CD4-positive, alpha-beta T cell (primary cell): ENCODE data around the gene NINJ1. TPM values are rescaled to one million over a fixed set of nuclear protein-coding genes. Genes with fewer than 3 reads are reported as not detected.

Experiments
- ATAC-seq: fragments of 200-7000 bp; cut with Tn5 transposase; one replicate; pipeline ENCODE4 v1.10.0; 2022; ENCODE audit warnings: mild to moderate bottlenecking; ENCODE audit not compliant: poor library complexity
- CTCF ChIA-PET: fragments of 350-600 bp; sonication (Branson Sonifier 250); formaldehyde crosslinking; loops from one replicate; lab custom pipeline; 2021; ENCODE audit warnings: antibody characterized with exemption, inconsistent platforms; lab: Charles Lee
- POLR2A ChIA-PET: fragments of 350-600 bp; sonication (Branson Sonifier 250); formaldehyde crosslinking; loops from one replicate; lab custom pipeline; 2021; ENCODE audit warnings: antibody characterized with exemption, inconsistent platforms; lab: Charles Lee
- DNase-seq, 14 experiments: peaks; one replicate each; pipeline ENCODE4 v3.0.0-alpha.2; 2013 to 2020; ENCODE audit warnings: mixed read lengths in 2 of 14
- H3K27ac ChIP-seq, 2 donors: one replicate each; pipeline versions ENCODE4 v1.5.1 to v1.7.0; 2013; ENCODE audit warnings: low read length in 2 of 2, low read depth in 1 of 2, mild to moderate bottlenecking in 1 of 2
- H3K27me3 ChIP-seq, 2 experiments: 1 replicate in 1 of 2; 2 replicates in 1 of 2; pipeline versions ENCODE4 v1.6.1 to v1.7.0; 2013; ENCODE audit warnings: low read length in 2 of 2, control low read depth in 1 of 2, mild to moderate bottlenecking in 1 of 2, moderate library complexity in 1 of 2; ENCODE audit not compliant: insufficient read depth in 2 of 2, control insufficient read depth in 1 of 2
- H3K36me3 ChIP-seq: one replicate; pipeline ENCODE4 v1.6.1; 2013; ENCODE audit warnings: low read length, control low read depth; ENCODE audit not compliant: insufficient read depth
- H3K4me1 ChIP-seq: one replicate; pipeline ENCODE4 v1.6.1; 2013; ENCODE audit warnings: low read length, control low read depth; ENCODE audit not compliant: insufficient read depth
- H3K4me3 ChIP-seq: one replicate; pipeline ENCODE4 v1.5.1; 2013; ENCODE audit warnings: mild to moderate bottlenecking, low read length, moderate library complexity
- H3K9me3 ChIP-seq, 2 experiments: 1 replicate in 1 of 2; 2 replicates in 1 of 2; pipeline versions ENCODE4 v1.6.1 to v1.7.0; 2013; ENCODE audit warnings: low read length in 2 of 2, mild to moderate bottlenecking in 2 of 2, control low read depth in 1 of 2, moderate library complexity in 1 of 2; ENCODE audit not compliant: control insufficient read depth in 1 of 2, insufficient read depth in 1 of 2
- H3K27ac Mint-ChIP-seq: one replicate; pipeline ENCODE4 v1.8.0; 2020; ENCODE audit warnings: mixed read lengths
- H3K27me3 Mint-ChIP-seq: one replicate; pipeline ENCODE4 v1.8.0; 2021; ENCODE audit warnings: mixed read lengths
- H3K36me3 Mint-ChIP-seq: one replicate; pipeline ENCODE4 v1.8.0; 2021; ENCODE audit warnings: low read depth, mixed read lengths
- H3K4me1 Mint-ChIP-seq: one replicate; pipeline ENCODE4 v1.8.0; 2021; ENCODE audit warnings: low read depth, mixed read lengths
- H3K4me3 Mint-ChIP-seq: one replicate; pipeline ENCODE4 v1.8.0; 2020; ENCODE audit warnings: mild to moderate bottlenecking, mixed read lengths
- H3K9me3 Mint-ChIP-seq: one replicate; pipeline ENCODE4 v1.8.0; 2020; ENCODE audit warnings: mixed read lengths
- CTCF ChIP-seq: fragments of 200-600 bp; IDR thresholded peaks from one replicate; pipeline ENCODE4 v1.8.0; 2022; ENCODE audit warnings: antibody characterized with exemption, mild to moderate bottlenecking
- intact Hi-C, 2 experiments: fragments of 100-400 bp; cut with DNase I in 1 of 2; cut with micrococcal nuclease in 1 of 2; formaldehyde crosslinking; loops; one replicate each; pipeline versions ENCODE4 v1.15.1 to v1.9.0; 2023 to 2025; cut with DNase I, micrococcal nuclease
- total RNA-seq, 174 experiments: library from RNA in 2 of 174; stranded (reverse) in 2 of 174; gene quantifications; one replicate each; pipeline ENCODE4 v1.2.3 and lab custom pipeline; 2021 to 2026

NINJ1 gene
- total RNA-seq, 2 experiments from 2014 or later: 87.8 to 87.9 TPM

DNA sequence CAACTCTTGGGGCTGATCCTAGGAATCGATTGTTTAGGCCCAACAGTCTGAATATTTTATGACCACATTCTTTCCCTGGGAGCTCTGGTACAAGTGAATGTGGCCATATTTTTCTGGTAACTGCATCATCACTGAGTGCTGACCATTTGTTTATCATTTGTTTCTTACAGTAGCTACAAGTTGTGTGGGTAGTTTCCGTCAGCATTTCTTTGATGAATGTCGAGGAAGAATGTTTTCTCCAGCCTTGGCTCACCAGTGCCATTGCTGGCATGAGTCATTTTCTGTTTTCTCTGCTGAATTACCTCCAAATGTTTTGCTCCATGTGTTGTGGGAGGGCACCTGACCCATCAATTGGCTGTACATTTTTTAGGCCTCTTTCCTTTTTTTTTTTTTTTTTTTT lies 52.1 kb downstream of the NINJ1 start:
- ATAC-seq: no peak
- POLR2A ChIA-PET: interaction anchor here (1.1 to 3.2 kb wide), 3 partner anchors 10 to 18 kb away, joined by 4 to 10 read pairs (median 5); no protein-coding TSS in a partner anchor

DNA sequence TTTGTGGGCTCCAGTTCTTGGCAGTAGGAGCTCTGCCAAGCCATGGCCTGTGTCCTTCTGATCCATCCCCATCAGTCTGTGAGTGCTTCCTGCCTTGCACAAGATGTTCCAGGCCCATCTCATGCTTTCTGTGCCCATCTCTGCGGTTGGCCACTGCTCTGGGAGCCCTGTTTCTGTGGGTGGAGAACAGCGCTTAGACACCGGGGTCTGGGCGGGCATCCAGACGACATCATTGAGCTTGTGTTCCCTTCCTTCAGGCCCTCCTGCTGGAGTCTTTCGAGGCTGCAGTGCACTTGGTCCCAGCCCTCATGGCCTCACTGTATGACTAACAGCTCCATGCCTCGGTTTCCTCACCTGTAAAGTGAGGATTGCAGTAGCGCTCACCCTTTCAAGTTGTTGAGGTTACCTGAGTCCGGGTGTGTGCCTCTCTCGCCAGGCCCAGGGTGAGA lies 52.9 kb downstream of the NINJ1 start:
- intact Hi-C loops: no loop called here
- CTCF ChIA-PET: no interaction called here
- ATAC-seq (no peak), DNase-seq (peak in 1 of 14 experiments; percentile 22)
- Mint-ChIP-seq H3K4me1 (peaks cover 40% of the 10 kb centered on the region), H3K4me3 (no peak overlapping the region), H3K27ac (peak overlapping the region; percentile 71), H3K27me3 (no peaks in the 10 kb centered on the region), H3K36me3 (peaks cover 87% of the 10 kb centered on the region), H3K9me3 (no peaks in the 10 kb centered on the region)
- Histone ChIP-seq H3K27me3 (no peaks in the 10 kb centered on the region), H3K4me1 (peaks cover 52% of the 10 kb centered on the region), H3K9me3 (peaks cover 0 to 16% of the 10 kb centered on the region in 2 experiments), H3K27ac (no peak overlapping the region), H3K36me3 (peaks cover 89% of the 10 kb centered on the region), H3K4me3 (no peak overlapping the region)
- no peak for TF ChIP-seq CTCF
- POLR2A ChIA-PET: interaction anchor here (0.8 to 3.2 kb wide), 4 partner anchors 9 to 17 kb away, joined by 3 to 10 read pairs (median 4); no protein-coding TSS in a partner anchor

More for the DNA sequence above, 52.1 kb downstream of the NINJ1 start:
- Histone ChIP-seq H3K9me3 (peaks cover 0 to 16% of the 10 kb centered on the region in 2 experiments), H3K27me3 (no peaks in the 10 kb centered on the region), H3K36me3 (peaks cover 89% of the 10 kb centered on the region), H3K4me1 (peaks cover 44% of the 10 kb centered on the region), H3K27ac (peak overlapping the region in 1 of 2 donors; percentile 29), H3K4me3 (no peak overlapping the region)
- no peak overlapping the region for H3K4me3 Mint-ChIP-seq
- H3K4me1 Mint-ChIP-seq: peaks cover 32% of the 10 kb centered on the region
- H3K27me3 Mint-ChIP-seq: no peaks in the 10 kb centered on the region
- H3K36me3 Mint-ChIP-seq: peaks cover 86% of the 10 kb centered on the region
- CTCF ChIA-PET: interaction anchor here (0.7 kb wide), 1 partner anchor 49 kb away, joined by 4 read pairs; no protein-coding TSS in a partner anchor
- peak overlapping the region; percentile 71 for H3K27ac Mint-ChIP-seq
- no peak for TF ChIP-seq CTCF
- intact Hi-C loops: no loop called here
- H3K9me3 Mint-ChIP-seq: no peaks in the 10 kb centered on the region
- DNase-seq: peak in 1 of 14 experiments; percentile 14

- no peaks in the 10 kb centered on the region for H3K27me3 Mint-ChIP-seq
- peaks cover 58% of the 10 kb centered on the region for H3K4me1 ChIP-seq
- no peak overlapping the region for H3K4me3 Mint-ChIP-seq
- DNase-seq: peak in 1 of 14 experiments; percentile 28
- H3K4me3 ChIP-seq: no peak overlapping the region
- peaks cover 0 to 10% of the 10 kb centered on the region in 2 experiments for H3K9me3 ChIP-seq
- H3K36me3 Mint-ChIP-seq: peaks cover 85% of the 10 kb centered on the region
- peaks cover 43% of the 10 kb centered on the region for H3K4me1 Mint-ChIP-seq
- peaks cover 89% of the 10 kb centered on the region for H3K36me3 ChIP-seq
- intact Hi-C loops: no loop called here
- ATAC-seq: no peak
- no peak overlapping the region for H3K27ac ChIP-seq
- ChIA-PET CTCF (no interaction called here), POLR2A (interaction anchor here (1.9 to 3.2 kb wide), 2 partner anchors 8 to 16 kb away, joined by 5 to 10 read pairs; no protein-coding TSS in a partner anchor)
- H3K27ac Mint-ChIP-seq: no peak overlapping the region
- no peak for TF ChIP-seq CTCF
- H3K9me3 Mint-ChIP-seq: no peaks in the 10 kb centered on the region
- H3K27me3 ChIP-seq: no peaks in the 10 kb centered on the region
These were observed 53.6 kb downstream of the NINJ1 start for GRCh38 chr9:93080406-93080805.
